HEK293 (cell line): ENCODE results near the gene AATK.

ENCODE experiments used
- CTCF ChIA-PET: fragments of 350-600 bp; formaldehyde crosslinking; extraction: SDS; loops from one replicate; lab custom pipeline; 2021; ENCODE audit warnings: antibody characterized with exemption; lab: Yijun Ruan, JAX
- POLR2A ChIA-PET: fragments of 300-600 bp; formaldehyde crosslinking; extraction: SDS; loops from one replicate; lab custom pipeline; 2020; ENCODE audit warnings: antibody characterized with exemption, inconsistent platforms; lab: Yijun Ruan, JAX
- H3K27ac ChIP-seq: fragments of 200-500 bp; sonication (Bioruptor generic); 2 replicates; pipeline ENCODE4 v1.5.1; 2014; ENCODE audit warnings: low read depth, low read length, control low read depth, inconsistent platforms; ENCODE audit errors: extremely low read depth
- H3K36me3 ChIP-seq, 2 experiments: fragments of 200-500 bp in 1 of 2; sonication (Bioruptor generic) in 1 of 2; 1 replicate in 1 of 2; 2 replicates in 1 of 2; pipeline ENCODE4 v1.5.1; 2014 to 2017; ENCODE audit warnings: inconsistent platforms in 2 of 2, low read length in 2 of 2; ENCODE audit not compliant: control insufficient read depth in 2 of 2, insufficient read depth in 1 of 2
- H3K4me1 ChIP-seq: fragments of 200-500 bp; sonication (Bioruptor generic); 2 replicates; pipeline ENCODE4 v1.5.1; 2014; ENCODE audit warnings: mild to moderate bottlenecking, low read length, inconsistent platforms; ENCODE audit not compliant: control insufficient read depth, insufficient read depth
- H3K4me3 ChIP-seq: 2 replicates; pipeline ENCODE4 v1.5.1; 2011; ENCODE audit warnings: low read depth, mild to moderate bottlenecking, control low read depth, low read length, moderate library complexity
- H3K9me3 ChIP-seq: fragments of 200-500 bp; sonication (Bioruptor generic); 2 replicates; pipeline ENCODE4 v1.5.1; 2014; ENCODE audit warnings: low read depth, low read length, inconsistent platforms; ENCODE audit not compliant: control insufficient read depth, insufficient read depth
- GFI1B ChIP-seq: fragments of 450-650 bp; formaldehyde crosslinking; IDR thresholded peaks from 2 replicates; pipeline ENCODE4 v1.5.1; 2016; ENCODE audit warnings: missing biosample characterization, missing genetic modification characterization
- GLIS1 ChIP-seq: fragments of 450-650 bp; formaldehyde crosslinking; IDR thresholded peaks from 2 replicates; pipeline ENCODE4 v1.5.1; 2016; ENCODE audit warnings: missing biosample characterization, missing genetic modification characterization
- KLF1 ChIP-seq: fragments of 450-650 bp; formaldehyde crosslinking; IDR thresholded peaks from 2 replicates; pipeline ENCODE4 v1.5.1; 2016; ENCODE audit warnings: missing biosample characterization, missing genetic modification characterization
- KLF10 ChIP-seq: fragments of 450-650 bp; IDR thresholded peaks from 2 replicates; pipeline ENCODE4 v1.5.1; 2018; ENCODE audit warnings: missing biosample characterization, mild to moderate bottlenecking, missing genetic modification characterization
- PATZ1 ChIP-seq: fragments of 450-650 bp; formaldehyde crosslinking; IDR thresholded peaks from 2 replicates; pipeline ENCODE4 v1.5.1; 2016; ENCODE audit warnings: missing biosample characterization, missing genetic modification characterization
- PRDM10 ChIP-seq: fragments of 450-650 bp; formaldehyde crosslinking; IDR thresholded peaks from 2 replicates; pipeline ENCODE4 v1.5.1; 2016; ENCODE audit warnings: missing biosample characterization, missing genetic modification characterization
- PRDM4 ChIP-seq: fragments of 450-650 bp; formaldehyde crosslinking; IDR thresholded peaks from 2 replicates; pipeline ENCODE4 v1.5.1; 2017; ENCODE audit warnings: missing biosample characterization, missing genetic modification characterization
- ZNF133 ChIP-seq: fragments of 450-650 bp; formaldehyde crosslinking; IDR thresholded peaks from 2 replicates; pipeline ENCODE4 v1.5.1; 2016; ENCODE audit warnings: missing biosample characterization, missing genetic modification characterization
- ZNF138 ChIP-seq: fragments of 450-650 bp; formaldehyde crosslinking; IDR thresholded peaks from 2 replicates; pipeline ENCODE4 v1.5.1; 2016; ENCODE audit warnings: missing biosample characterization, missing genetic modification characterization, borderline replicate concordance
- ZNF16 ChIP-seq: fragments of 450-650 bp; formaldehyde crosslinking; IDR thresholded peaks from 2 replicates; pipeline ENCODE4 v1.5.1; 2016; ENCODE audit warnings: low read depth, missing biosample characterization, missing genetic modification characterization
- ZNF335 ChIP-seq: fragments of 450-650 bp; formaldehyde crosslinking; conservative IDR thresholded peaks from 2 replicates; pipeline ENCODE4 v1.5.1; 2016; ENCODE audit warnings: missing biosample characterization, missing genetic modification characterization
- ZNF362 ChIP-seq: fragments of 450-650 bp; formaldehyde crosslinking; IDR thresholded peaks from 2 replicates; pipeline ENCODE4 v1.5.1; 2016; ENCODE audit warnings: missing biosample characterization, missing genetic modification characterization
- ZNF404 ChIP-seq: fragments of 450-650 bp; formaldehyde crosslinking; IDR thresholded peaks from 2 replicates; pipeline ENCODE4 v1.5.1; 2017; ENCODE audit warnings: missing biosample characterization, missing genetic modification characterization
- ZNF76 ChIP-seq: fragments of 450-650 bp; formaldehyde crosslinking; IDR thresholded peaks from 2 replicates; pipeline ENCODE4; 2016; ENCODE audit warnings: low read depth, missing biosample characterization, missing genetic modification characterization, borderline replicate concordance
- ZNF830 ChIP-seq: fragments of 450-650 bp; IDR thresholded peaks from 2 replicates; pipeline ENCODE4 v1.5.0; 2018; ENCODE audit warnings: missing biosample characterization, missing genetic modification characterization, low read depth, mild to moderate bottlenecking, moderate library complexity
- ZSCAN30 ChIP-seq: fragments of 450-650 bp; IDR thresholded peaks from 2 replicates; pipeline ENCODE4 v1.5.1; 2018; ENCODE audit warnings: missing biosample characterization, mild to moderate bottlenecking, missing genetic modification characterization, moderate library complexity
- ZSCAN4 ChIP-seq: fragments of 450-650 bp; formaldehyde crosslinking; IDR thresholded peaks from 2 replicates; pipeline ENCODE4 v1.5.1; 2017; ENCODE audit warnings: missing biosample characterization, missing genetic modification characterization
- TF ChIP-seq, protein P1 (sequence below): fragments of 450-650 bp; formaldehyde crosslinking; IDR thresholded peaks from 2 replicates; pipeline ENCODE4 v1.5.1; 2017; ENCODE audit warnings: missing biosample characterization, mild to moderate bottlenecking, missing genetic modification characterization, moderate library complexity
- TF ChIP-seq, protein P2 (sequence below): fragments of 450-650 bp; formaldehyde crosslinking; IDR thresholded peaks from 2 replicates; pipeline ENCODE4 v1.5.1; 2016; ENCODE audit warnings: missing biosample characterization, missing genetic modification characterization
- TF ChIP-seq, protein P3 (sequence below): fragments of 450-650 bp; formaldehyde crosslinking; IDR thresholded peaks from 2 replicates; pipeline ENCODE4 v1.5.1; 2016; ENCODE audit warnings: missing biosample characterization, missing genetic modification characterization

AATK gene

GRCh38 chr17:81094509-81095382, 71.3 kb downstream of the AATK start:
- Histone ChIP-seq H3K9me3 (no peaks in the 10 kb centered on the region), H3K36me3 (no peaks in the 10 kb centered on the region), H3K27ac (no peak overlapping the region; the same call in 1 of the 2 replicates), H3K4me1 (peaks cover 17% of the 10 kb centered on the region), H3K4me3 (no peak overlapping the region)
- ChIA-PET CTCF (interaction anchor here (0.7 to 7.1 kb wide), 12 partner anchors 9 to 507 kb away, joined by 3 to 109 read pairs (median 4); no protein-coding TSS in a partner anchor), POLR2A (interaction anchor here (0.5 to 2.5 kb wide), 11 partner anchors 18 to 1284 kb away, joined by 3 to 20 read pairs (median 5); partner anchors contain the start of genes BAIAP2, CEP131, NDUFAF8 and TEPSIN)
- TF ChIP-seq ZNF362 (tag by site-specific recombination) (no peak; the same call in 1 of the 2 replicates), GLIS1 (tag by site-specific recombination) (peak; percentile 97), ZNF830 (tag by site-specific recombination) (no peak), ZSCAN30 (no peak), PRDM10 (tag by site-specific recombination) (peak; percentile 47), KLF1 (tag by site-specific recombination) (peak; percentile 73), ZNF138 (tag by site-specific recombination) (no peak), PATZ1 (tag by site-specific recombination) (peak; percentile 88), ZNF76 (tag by site-specific recombination) (peak; percentile 40; the same call in 1 of the 2 replicates), ZSCAN4 (tag by site-specific recombination) (no peak), ZNF404 (no peak), ZNF133 (tag by site-specific recombination) (no peak), ZNF16 (tag by site-specific recombination) (no peak), PRDM4 (0 out of 2 replicates have a peak, but pooled peaks have one; percentile 13), ZNF335 (tag by site-specific recombination) (0 out of 2 replicates have a peak, but pooled peaks have one; percentile 36), GFI1B (tag by site-specific recombination) (peak; percentile 33; the same call in 1 of the 2 replicates), KLF10 (tag by site-specific recombination) (peak; percentile 81)
- TF ChIP-seq, protein P1, sequence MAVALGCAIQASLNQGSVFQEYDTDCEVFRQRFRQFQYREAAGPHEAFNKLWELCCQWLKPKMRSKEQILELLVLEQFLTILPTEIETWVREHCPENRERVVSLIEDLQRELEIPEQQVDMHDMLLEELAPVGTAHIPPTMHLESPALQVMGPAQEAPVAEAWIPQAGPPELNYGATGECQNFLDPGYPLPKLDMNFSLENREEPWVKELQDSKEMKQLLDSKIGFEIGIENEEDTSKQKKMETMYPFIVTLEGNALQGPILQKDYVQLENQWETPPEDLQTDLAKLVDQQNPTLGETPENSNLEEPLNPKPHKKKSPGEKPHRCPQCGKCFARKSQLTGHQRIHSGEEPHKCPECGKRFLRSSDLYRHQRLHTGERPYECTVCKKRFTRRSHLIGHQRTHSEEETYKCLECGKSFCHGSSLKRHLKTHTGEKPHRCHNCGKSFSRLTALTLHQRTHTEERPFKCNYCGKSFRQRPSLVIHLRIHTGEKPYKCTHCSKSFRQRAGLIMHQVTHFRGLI (tag by site-specific recombination), result peak; percentile 24; the same call in 1 of the 2 replicates
- TF ChIP-seq, protein P2, sequence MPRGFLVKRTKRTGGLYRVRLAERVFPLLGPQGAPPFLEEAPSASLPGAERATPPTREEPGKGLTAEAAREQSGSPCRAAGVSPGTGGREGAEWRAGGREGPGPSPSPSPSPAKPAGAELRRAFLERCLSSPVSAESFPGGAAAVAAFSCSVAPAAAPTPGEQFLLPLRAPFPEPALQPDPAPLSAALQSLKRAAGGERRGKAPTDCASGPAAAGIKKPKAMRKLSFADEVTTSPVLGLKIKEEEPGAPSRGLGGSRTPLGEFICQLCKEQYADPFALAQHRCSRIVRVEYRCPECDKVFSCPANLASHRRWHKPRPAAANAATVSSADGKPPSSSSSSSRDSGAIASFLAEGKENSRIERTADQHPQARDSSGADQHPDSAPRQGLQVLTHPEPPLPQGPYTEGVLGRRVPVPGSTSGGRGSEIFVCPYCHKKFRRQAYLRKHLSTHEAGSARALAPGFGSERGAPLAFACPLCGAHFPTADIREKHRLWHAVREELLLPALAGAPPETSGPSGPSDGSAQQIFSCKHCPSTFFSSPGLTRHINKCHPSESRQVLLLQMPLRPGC (tag by site-specific recombination), result peak; percentile 88
- TF ChIP-seq, protein P3, sequence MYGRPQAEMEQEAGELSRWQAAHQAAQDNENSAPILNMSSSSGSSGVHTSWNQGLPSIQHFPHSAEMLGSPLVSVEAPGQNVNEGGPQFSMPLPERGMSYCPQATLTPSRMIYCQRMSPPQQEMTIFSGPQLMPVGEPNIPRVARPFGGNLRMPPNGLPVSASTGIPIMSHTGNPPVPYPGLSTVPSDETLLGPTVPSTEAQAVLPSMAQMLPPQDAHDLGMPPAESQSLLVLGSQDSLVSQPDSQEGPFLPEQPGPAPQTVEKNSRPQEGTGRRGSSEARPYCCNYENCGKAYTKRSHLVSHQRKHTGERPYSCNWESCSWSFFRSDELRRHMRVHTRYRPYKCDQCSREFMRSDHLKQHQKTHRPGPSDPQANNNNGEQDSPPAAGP (tag by site-specific recombination), result peak; percentile 93
